Glutamatergic neuron (in vitro differentiated cells): ENCODE results near the gene GALNT9. TPM values are rescaled to one million over a fixed set of nuclear protein-coding genes. Genes with fewer than 3 reads are reported as not detected.
A peak's percentile ranks its signal among the peaks of the same experiment; 100 is the strongest.

Experiments
- DNase-seq: peaks from one replicate; pipeline ENCODE4 v3.0.0; 2022
- H3K27ac Mint-ChIP-seq: one replicate; pipeline ENCODE4 v1.8.0; 2020; ENCODE audit warnings: mild to moderate bottlenecking, mixed read lengths, inconsistent platforms; ENCODE audit not compliant: unreplicated experiment
- H3K27me3 Mint-ChIP-seq: one replicate; pipeline ENCODE4 v1.8.0; 2020; ENCODE audit warnings: mild to moderate bottlenecking, moderate library complexity, mixed read lengths, inconsistent platforms; ENCODE audit not compliant: unreplicated experiment
- H3K36me3 Mint-ChIP-seq: one replicate; pipeline ENCODE4 v1.8.0; 2020; ENCODE audit warnings: mild to moderate bottlenecking, mixed read lengths, inconsistent platforms; ENCODE audit not compliant: unreplicated experiment
- H3K4me1 Mint-ChIP-seq: one replicate; pipeline ENCODE4 v1.8.0; 2020; ENCODE audit warnings: mild to moderate bottlenecking, low read depth, mixed read lengths, inconsistent platforms; ENCODE audit not compliant: unreplicated experiment
- H3K4me3 Mint-ChIP-seq: one replicate; pipeline ENCODE4 v1.8.0; 2020; ENCODE audit warnings: mild to moderate bottlenecking, mixed read lengths, inconsistent platforms; ENCODE audit not compliant: unreplicated experiment
- H3K9me3 Mint-ChIP-seq: one replicate; pipeline ENCODE4 v1.8.0; 2020; ENCODE audit warnings: mild to moderate bottlenecking, moderate library complexity, mixed read lengths, inconsistent platforms; ENCODE audit not compliant: unreplicated experiment
- CTCF ChIP-seq: fragments of 200-600 bp; sonication (generic); IDR thresholded peaks from one replicate; pipeline ENCODE4 v1.5.0; 2021; ENCODE audit not compliant: partially characterized antibody, unreplicated experiment
- total RNA-seq: library from RNA; stranded (reverse); fragmentation: NEBNext Ultra II Directional; extraction: Animal tissue kit (Norgen Biotek cat#: 25700); gene quantifications from one replicate; pipeline ENCODE4 v1.2.1, GENCODE V29; 2021; ENCODE audit not compliant: unreplicated experiment

The GALNT9 gene
- total RNA-seq, 1 donor from 2014 or later, result 13.7 TPM

DNA sequence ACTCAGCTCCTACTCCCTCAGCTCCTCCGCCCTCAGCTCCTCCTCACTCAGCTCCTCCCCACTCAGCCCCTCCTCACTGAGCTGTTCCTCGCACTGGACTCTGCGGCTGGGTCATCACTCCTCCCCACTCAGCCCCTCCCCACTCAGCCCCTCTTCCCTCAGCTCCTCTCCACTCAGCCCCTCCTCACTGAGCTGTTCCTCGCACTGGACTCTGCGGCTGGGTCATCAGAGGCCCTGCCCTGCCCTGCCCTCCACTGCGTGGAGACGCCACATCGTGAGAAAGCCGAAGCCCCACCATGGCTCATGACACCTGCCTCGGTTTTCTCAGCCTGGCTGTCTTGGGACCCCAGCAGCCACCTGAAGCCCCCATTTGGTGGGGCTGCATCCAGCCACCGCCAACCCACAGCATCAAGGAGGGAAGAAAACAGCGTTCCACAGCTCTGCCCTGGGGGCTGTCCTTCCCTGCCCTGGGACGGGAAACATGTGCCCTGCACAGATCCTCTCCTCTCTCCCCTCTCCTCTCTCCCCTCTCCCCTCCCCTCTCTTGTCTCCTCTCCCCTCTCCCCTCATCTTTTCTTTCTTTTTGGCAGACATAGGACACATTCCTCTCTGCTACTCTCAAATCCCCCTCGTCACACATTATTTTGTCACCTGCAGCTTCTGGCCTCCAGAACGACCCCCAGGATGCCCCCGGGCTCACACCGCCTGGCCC, 167.4 kb downstream of the GALNT9 start:
- TF ChIP-seq CTCF, result no peak
- Mint-ChIP-seq H3K9me3 (peaks cover 4% of the 10 kb centered on the region), H3K27me3 (peaks cover 2% of the 10 kb centered on the region), H3K27ac (no peak overlapping the region), H3K4me3 (no peak overlapping the region), H3K4me1 (peaks cover 5% of the 10 kb centered on the region), H3K36me3 (no peaks in the 10 kb centered on the region)
- DNase-seq, result peak; percentile 13

DNA sequence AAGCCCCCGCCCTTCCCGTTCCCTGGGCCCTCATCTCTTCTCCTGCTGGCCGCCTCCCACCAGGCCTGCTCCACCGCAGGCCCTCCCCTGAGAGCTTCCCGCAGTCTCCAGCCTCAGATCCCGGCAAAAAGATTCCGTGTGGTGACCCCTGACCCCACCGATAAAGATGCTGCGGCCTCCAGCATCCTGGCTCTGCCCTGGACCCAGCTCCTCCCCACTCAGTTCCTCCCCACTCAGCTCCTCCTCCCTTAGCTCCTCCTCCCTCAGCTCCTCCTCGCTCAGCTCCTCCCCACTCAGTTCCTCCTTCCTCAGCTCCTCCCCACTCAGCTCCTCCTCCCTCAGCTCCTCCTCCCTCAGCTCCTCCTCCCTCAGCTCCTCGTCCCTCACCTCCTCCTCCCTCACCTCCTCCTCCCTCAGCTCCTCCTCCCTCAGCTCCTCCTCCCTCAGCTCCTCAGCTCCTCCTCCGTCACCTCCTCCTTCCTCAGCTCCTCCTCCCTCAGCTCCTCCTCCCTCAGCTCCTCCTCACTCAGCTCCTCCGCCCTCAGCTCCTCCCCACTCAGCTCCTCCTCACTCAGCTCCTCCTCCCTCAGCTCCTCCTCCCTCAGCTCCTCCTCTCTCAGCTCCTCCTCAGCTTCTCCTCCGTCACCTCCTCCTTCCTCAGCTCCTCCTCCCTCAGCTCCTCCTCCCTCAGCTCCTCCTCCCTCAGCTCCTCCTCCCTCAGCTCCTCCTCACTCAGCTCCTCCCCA, 168.2 kb downstream of the GALNT9 start:
- Mint-ChIP-seq H3K27me3 (peaks cover 2% of the 10 kb centered on the region), H3K36me3 (no peaks in the 10 kb centered on the region), H3K4me3 (no peak overlapping the region), H3K4me1 (peaks cover 5% of the 10 kb centered on the region), H3K9me3 (peaks cover 3% of the 10 kb centered on the region), H3K27ac (no peak overlapping the region)
- TF ChIP-seq CTCF, result no peak
- peak; percentile 43 for DNase-seq

GRCh38 chr12:132160601-132161035, 168.8 kb downstream of the GALNT9 start:
- no peak overlapping the region for H3K4me3 Mint-ChIP-seq
- peaks cover 2% of the 10 kb centered on the region for H3K27me3 Mint-ChIP-seq
- no peak for TF ChIP-seq CTCF
- no peak for DNase-seq
- no peak overlapping the region for H3K27ac Mint-ChIP-seq
- peaks cover 3% of the 10 kb centered on the region for H3K9me3 Mint-ChIP-seq
- peaks cover 5% of the 10 kb centered on the region for H3K4me1 Mint-ChIP-seq
- no peaks in the 10 kb centered on the region for H3K36me3 Mint-ChIP-seq

- peak; percentile 38 for DNase-seq
- peak overlapping the region; percentile 59 for H3K27ac Mint-ChIP-seq
- H3K4me1 Mint-ChIP-seq, result peaks cover 5% of the 10 kb centered on the region
- H3K4me3 Mint-ChIP-seq, result peak overlapping the region; percentile 61
- peaks cover 3% of the 10 kb centered on the region for H3K9me3 Mint-ChIP-seq
- no peak for TF ChIP-seq CTCF
- no peaks in the 10 kb centered on the region for H3K36me3 Mint-ChIP-seq
- peaks cover 2% of the 10 kb centered on the region for H3K27me3 Mint-ChIP-seq
Observed at GRCh38 chr12:132160016-132160415, 169.4 kb downstream of the GALNT9 start.

DNA sequence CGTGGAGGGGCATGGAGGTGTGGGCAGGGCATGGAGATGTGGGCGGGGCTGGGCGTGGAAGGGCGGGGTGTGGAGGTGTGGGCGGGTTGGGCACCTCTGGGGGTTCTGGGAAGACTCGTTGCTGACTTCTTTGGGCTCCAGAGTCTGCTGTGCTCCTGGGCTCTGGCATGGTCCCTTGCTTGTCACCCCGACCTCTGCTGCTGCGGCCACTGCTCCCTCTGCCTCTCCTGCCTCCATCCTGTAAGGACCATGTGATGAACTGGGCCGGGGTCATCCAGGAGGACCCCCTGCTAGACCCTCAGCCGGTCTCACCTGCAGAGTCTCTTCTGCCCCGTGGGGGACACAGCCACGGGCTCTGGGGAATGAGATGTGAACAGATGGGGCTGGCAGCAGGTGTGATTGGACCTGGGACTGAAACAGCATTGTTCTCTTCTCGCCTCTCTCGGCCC, 169.8 kb downstream of the GALNT9 start:
- peaks cover 2% of the 10 kb centered on the region for H3K27me3 Mint-ChIP-seq
- no peak overlapping the region for H3K4me3 Mint-ChIP-seq
- H3K36me3 Mint-ChIP-seq, result no peaks in the 10 kb centered on the region
- H3K27ac Mint-ChIP-seq, result no peak overlapping the region
- peaks cover 6% of the 10 kb centered on the region for H3K4me1 Mint-ChIP-seq
- DNase-seq, result peak; percentile 24
- H3K9me3 Mint-ChIP-seq, result peaks cover 3% of the 10 kb centered on the region
- TF ChIP-seq CTCF, result no peak
